SK-N-SH treated with all-trans-retinoic acid at 6 μM for 48 hours (cell line): ENCODE data around the gene TNXB.

Experiments
- ATAC-seq: fragments of 200-7000 bp; cut with Tn5 transposase; 3 replicates; pipeline ENCODE4 v1.9.1; 2020; ENCODE audit warnings: mild to moderate bottlenecking, moderate library complexity
- ARNTL ChIP-seq: fragments of 450-650 bp; formaldehyde crosslinking; IDR thresholded peaks from 2 replicates; pipeline ENCODE4 v1.5.0; 2020; ENCODE audit warnings: low read depth, mild to moderate bottlenecking, moderate library complexity, borderline replicate concordance
- CREB5 ChIP-seq: fragments of 250-450 bp; sonication (Bioruptor Pico); IDR thresholded peaks from 2 replicates; pipeline ENCODE4 v1.5.1; 2020; ENCODE audit warnings: low read depth, mild to moderate bottlenecking, moderate library complexity
- CSDC2 ChIP-seq: fragments of 250-450 bp; sonication (Bioruptor Pico); IDR thresholded peaks from 2 replicates; pipeline ENCODE4 v1.5.0; 2020; ENCODE audit warnings: mild to moderate bottlenecking, moderate library complexity
- CSRNP3 ChIP-seq: fragments of 250-450 bp; sonication (Bioruptor Pico); IDR thresholded peaks from 2 replicates; pipeline ENCODE4 v1.5.1; 2021; ENCODE audit warnings: mild to moderate bottlenecking, moderate library complexity
- ESRRG ChIP-seq: fragments of 250-450 bp; sonication (Bioruptor Pico); IDR thresholded peaks from 2 replicates; pipeline ENCODE4 v1.6.1; 2021; ENCODE audit warnings: mild to moderate bottlenecking
- GLIS3 ChIP-seq: fragments of 250-450 bp; sonication (Bioruptor Pico); IDR thresholded peaks from 2 replicates; pipeline ENCODE4 v1.5.0; 2020; ENCODE audit warnings: mild to moderate bottlenecking, moderate library complexity
- ISL1 ChIP-seq: fragments of 250-450 bp; sonication (Bioruptor Pico); IDR thresholded peaks from 2 replicates; pipeline ENCODE4 v2.1.2; 2022; ENCODE audit warnings: mild to moderate bottlenecking, moderate library complexity
- PATZ1 ChIP-seq: fragments of 250-450 bp; sonication (Bioruptor Pico); IDR thresholded peaks from 2 replicates; pipeline ENCODE4 v1.8.0; 2020; ENCODE audit warnings: mild to moderate bottlenecking, moderate library complexity, borderline replicate concordance
- POU6F1 ChIP-seq: fragments of 250-450 bp; sonication (Bioruptor Pico); IDR thresholded peaks from 2 replicates; pipeline ENCODE4 v1.8.0; 2021; ENCODE audit warnings: low read depth, mild to moderate bottlenecking, moderate library complexity, borderline replicate concordance
- PPARA ChIP-seq: fragments of 250-450 bp; sonication (Bioruptor Pico); IDR thresholded peaks from 2 replicates; pipeline ENCODE4 v1.5.0; 2020; ENCODE audit warnings: mild to moderate bottlenecking, borderline replicate concordance
- TCF4 ChIP-seq: fragments of 250-450 bp; sonication (Bioruptor Pico); IDR thresholded peaks from 2 replicates; pipeline ENCODE4 v1.8.0; 2021; ENCODE audit warnings: mild to moderate bottlenecking, moderate library complexity, borderline replicate concordance
- TOX ChIP-seq: fragments of 250-450 bp; sonication (Bioruptor Pico); IDR thresholded peaks from 2 replicates; pipeline ENCODE4 v1.8.0; 2021; ENCODE audit warnings: mild to moderate bottlenecking, moderate library complexity, borderline replicate concordance
- TSHZ2 ChIP-seq: fragments of 250-450 bp; sonication (Bioruptor Pico); IDR thresholded peaks from 2 replicates; pipeline ENCODE4 v1.5.0; 2020; ENCODE audit warnings: mild to moderate bottlenecking, moderate library complexity
- ZC3H10 ChIP-seq: fragments of 250-450 bp; sonication (Bioruptor Pico); IDR thresholded peaks from 2 replicates; pipeline ENCODE4 v1.5.1; 2021; ENCODE audit warnings: mild to moderate bottlenecking, moderate library complexity
- ZFP3 ChIP-seq: fragments of 250-450 bp; sonication (Bioruptor Pico); IDR thresholded peaks from 2 replicates; pipeline ENCODE4 v1.5.0; 2020; ENCODE audit warnings: mild to moderate bottlenecking, moderate library complexity
- ZFP30 ChIP-seq: fragments of 450-650 bp; formaldehyde crosslinking; IDR thresholded peaks from 2 replicates; pipeline ENCODE4 v1.5.0; 2022; ENCODE audit warnings: mild to moderate bottlenecking, moderate library complexity
- ZNF565 ChIP-seq: fragments of 450-650 bp; formaldehyde crosslinking; conservative IDR thresholded peaks from 2 replicates; pipeline ENCODE4 v1.5.0; 2020; ENCODE audit warnings: low read depth, mild to moderate bottlenecking, moderate library complexity
- ZNF70 ChIP-seq: fragments of 450-650 bp; formaldehyde crosslinking; IDR thresholded peaks from 2 replicates; pipeline ENCODE4 v1.5.0; 2020; ENCODE audit warnings: mild to moderate bottlenecking, moderate library complexity
- ZNF8 ChIP-seq: fragments of 450-650 bp; formaldehyde crosslinking; IDR thresholded peaks from 2 replicates; pipeline ENCODE4 v1.5.0; 2020; ENCODE audit warnings: mild to moderate bottlenecking, moderate library complexity

TNXB gene

GRCh38 chr6:32092760-32093497 lies 16.2 kb downstream of the TNXB start:
- ATAC-seq = no peak
- no peak for TF ChIP-seq CSDC2 (CRISPR knock-in tag)
- no peak for TF ChIP-seq TCF4 (CRISPR knock-in tag)
- TF ChIP-seq PATZ1 (CRISPR knock-in tag) = no peak
- no peak for TF ChIP-seq ZNF70 (CRISPR knock-in tag)
- TF ChIP-seq POU6F1 (CRISPR knock-in tag) = no peak
- TF ChIP-seq ZFP3 = no peak
- no peak for TF ChIP-seq CSRNP3 (CRISPR knock-in tag)
- TF ChIP-seq CREB5 (CRISPR knock-in tag) = no peak
- TF ChIP-seq ZNF8 (CRISPR knock-in tag) = no peak
- TF ChIP-seq ZC3H10 (CRISPR knock-in tag) = no peak
- no peak for TF ChIP-seq ZFP30 (CRISPR knock-in tag)
- TF ChIP-seq ESRRG (CRISPR knock-in tag) = no peak
- TF ChIP-seq TOX = no peak
- TF ChIP-seq GLIS3 (CRISPR knock-in tag) = no peak
- no peak for TF ChIP-seq ISL1 (CRISPR knock-in tag)
- no peak for TF ChIP-seq ZNF565 (CRISPR knock-in tag)
- TF ChIP-seq ARNTL (CRISPR knock-in tag) = no peak
- no peak for TF ChIP-seq PPARA (CRISPR knock-in tag)
- TF ChIP-seq TSHZ2 (CRISPR knock-in tag) = no peak

GRCh38 chr6:32089082-32089828 lies 19.9 kb downstream of the TNXB start:
- no peak for ATAC-seq
- no peak for TF ChIP-seq ZNF565 (CRISPR knock-in tag)
- no peak for TF ChIP-seq PPARA (CRISPR knock-in tag)
- TF ChIP-seq ZNF8 (CRISPR knock-in tag) = no peak
- no peak for TF ChIP-seq TCF4 (CRISPR knock-in tag)
- TF ChIP-seq CSDC2 (CRISPR knock-in tag) = no peak
- TF ChIP-seq, all 23 proteins: peak for 0
